Uterus (tissue), 4 donors: ENCODE measurements around the gene HOXD1. TPM values are rescaled to one million over a fixed set of nuclear protein-coding genes. Genes with fewer than 3 reads are reported as not detected.

Experiments
- DNase-seq, 2 donors: peaks; one replicate each; pipeline ENCODE4 v3.0.0-alpha.2; 2019 to 2020
- H3K27ac ChIP-seq, 2 donors: fragments of 200-600 bp; sonication (generic); 1 replicate in 1 of 2; 2 replicates in 1 of 2; pipeline ENCODE4 v1.5.1; 2016 to 2018
- H3K27me3 ChIP-seq, 2 donors: fragments of 200-600 bp; sonication (generic); one replicate each; pipeline ENCODE4 v1.5.1; 2018 to 2019; ENCODE audit warnings: control low read depth in 1 of 2
- H3K36me3 ChIP-seq, 2 donors: fragments of 200-600 bp; sonication (generic); one replicate each; pipeline ENCODE4 v1.5.1; 2019; ENCODE audit warnings: control low read depth in 1 of 2
- H3K4me1 ChIP-seq, 2 donors: fragments of 200-600 bp; sonication (generic); one replicate each; pipeline ENCODE4 v1.5.1; 2018 to 2019; ENCODE audit warnings: control low read depth in 1 of 2
- H3K4me3 ChIP-seq, 2 donors: fragments of 200-600 bp; sonication (generic); 1 replicate in 1 of 2; 2 replicates in 1 of 2; pipeline ENCODE4 v1.5.1; 2018 to 2019; ENCODE audit warnings: mild to moderate bottlenecking in 1 of 2
- H3K9me3 ChIP-seq, 2 donors: fragments of 200-600 bp; sonication (generic); one replicate each; pipeline ENCODE4 v1.5.1; 2019; ENCODE audit warnings: control low read depth in 1 of 2
- POLR2A ChIP-seq, 2 donors: fragments of 450-650 bp; IDR thresholded peaks; one replicate each; pipeline ENCODE4 v1.6.1; 2016; ENCODE audit warnings: antibody characterized with exemption in 2 of 2, mild to moderate bottlenecking in 1 of 2, moderate library complexity in 1 of 2
- intact Hi-C: fragments of 100-400 bp; cut with DNase I; formaldehyde crosslinking; loops from one replicate; pipeline ENCODE4 v1.15.1; 2023; ENCODE audit warnings: low total_unique reads
- total RNA-seq, 4 donors: library from RNA; depleted of rRNA in 3 of 4; stranded (reverse); fragments of >200 nt in 3 of 4; gene quantifications; one replicate each; pipeline versions ENCODE4 v1.1.0 to v1.2.4, GENCODE V29; 2014 to 2023
- TF ChIP-seq, protein P1 (sequence below), 4 experiments: fragments of 200-600 bp in 2 of 4; fragments of 450-650 bp in 2 of 4; sonication (generic) in 2 of 4; IDR thresholded peaks; one replicate each; pipeline ENCODE4 v1.5.1; 2016 to 2019; ENCODE audit warnings: antibody characterized with exemption in 4 of 4, mild to moderate bottlenecking in 2 of 4, moderate library complexity in 1 of 4
- donor health status: DM: yes; HTN: yes; CAD: no.

HOXD1 gene
- total RNA-seq, 4 donors from 2014 or later: 0.21 to 2.9 (median 0.52) TPM; not detected in 1

DNA sequence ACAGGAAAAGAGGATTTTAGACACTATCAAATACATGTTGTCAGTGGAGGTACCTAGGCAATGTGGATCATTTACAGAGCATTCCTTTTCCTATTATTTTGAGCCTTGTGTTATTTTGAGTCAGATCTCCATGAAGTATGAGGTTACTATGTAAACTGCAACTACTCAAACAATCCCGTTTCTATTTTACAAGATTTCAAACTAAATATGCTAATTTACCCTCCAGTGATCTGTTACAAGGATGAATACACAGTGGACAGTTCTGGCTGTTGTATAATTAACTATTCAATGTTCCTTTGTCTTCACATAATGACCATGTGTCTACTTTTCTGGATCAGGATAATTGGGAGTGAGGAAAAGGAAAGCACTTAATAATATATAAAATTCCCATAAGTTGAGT, 4.6 kb downstream of the HOXD1 start:
- no peak for DNase-seq
- TF ChIP-seq POLR2A (IDR thresholded peaks at IDR 0.05): no peak
- TF ChIP-seq, protein P1, sequence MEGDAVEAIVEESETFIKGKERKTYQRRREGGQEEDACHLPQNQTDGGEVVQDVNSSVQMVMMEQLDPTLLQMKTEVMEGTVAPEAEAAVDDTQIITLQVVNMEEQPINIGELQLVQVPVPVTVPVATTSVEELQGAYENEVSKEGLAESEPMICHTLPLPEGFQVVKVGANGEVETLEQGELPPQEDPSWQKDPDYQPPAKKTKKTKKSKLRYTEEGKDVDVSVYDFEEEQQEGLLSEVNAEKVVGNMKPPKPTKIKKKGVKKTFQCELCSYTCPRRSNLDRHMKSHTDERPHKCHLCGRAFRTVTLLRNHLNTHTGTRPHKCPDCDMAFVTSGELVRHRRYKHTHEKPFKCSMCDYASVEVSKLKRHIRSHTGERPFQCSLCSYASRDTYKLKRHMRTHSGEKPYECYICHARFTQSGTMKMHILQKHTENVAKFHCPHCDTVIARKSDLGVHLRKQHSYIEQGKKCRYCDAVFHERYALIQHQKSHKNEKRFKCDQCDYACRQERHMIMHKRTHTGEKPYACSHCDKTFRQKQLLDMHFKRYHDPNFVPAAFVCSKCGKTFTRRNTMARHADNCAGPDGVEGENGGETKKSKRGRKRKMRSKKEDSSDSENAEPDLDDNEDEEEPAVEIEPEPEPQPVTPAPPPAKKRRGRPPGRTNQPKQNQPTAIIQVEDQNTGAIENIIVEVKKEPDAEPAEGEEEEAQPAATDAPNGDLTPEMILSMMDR (IDR thresholded peaks at IDR 0.05): no peak
- Histone ChIP-seq H3K27me3 (peaks cover 0 to 4% of the 10 kb centered on the region in 2 donors), H3K9me3 (no peaks in the 10 kb centered on the region), H3K27ac (no peak overlapping the region), H3K4me3 (no peak overlapping the region), H3K36me3 (no peaks in the 10 kb centered on the region), H3K4me1 (peaks cover 0 to 9% of the 10 kb centered on the region in 2 donors)
- intact Hi-C loops: no loop called here

DNA sequence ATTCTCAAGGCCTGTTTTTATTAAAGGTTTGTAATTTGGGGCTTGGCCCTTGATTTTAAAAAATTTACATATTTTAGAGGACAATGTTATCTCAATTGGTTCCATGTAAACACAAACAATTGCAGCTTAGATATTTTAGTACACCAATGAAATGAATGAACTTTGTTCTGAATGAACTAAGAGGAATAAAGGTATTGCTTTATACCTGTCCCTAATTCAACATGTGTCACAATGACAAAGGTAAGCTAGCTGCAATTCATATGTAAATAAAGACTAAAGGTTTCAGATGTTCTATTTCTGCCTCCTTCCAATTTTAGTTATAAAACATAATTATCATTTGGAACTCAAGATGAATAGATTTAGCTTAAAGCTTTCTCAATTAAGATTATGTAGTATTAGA, 11.4 kb downstream of the HOXD1 start:
- intact Hi-C loops: no loop called here
- Histone ChIP-seq H3K27ac (no peak overlapping the region), H3K27me3 (no peaks in the 10 kb centered on the region), H3K9me3 (no peaks in the 10 kb centered on the region), H3K4me3 (no peak overlapping the region), H3K4me1 (no peaks in the 10 kb centered on the region), H3K36me3 (no peaks in the 10 kb centered on the region)
- DNase-seq: no peak
- TF ChIP-seq, protein P1 (IDR thresholded peaks at IDR 0.05): no peak
- no peak for TF ChIP-seq POLR2A (IDR thresholded peaks at IDR 0.05)

DNA sequence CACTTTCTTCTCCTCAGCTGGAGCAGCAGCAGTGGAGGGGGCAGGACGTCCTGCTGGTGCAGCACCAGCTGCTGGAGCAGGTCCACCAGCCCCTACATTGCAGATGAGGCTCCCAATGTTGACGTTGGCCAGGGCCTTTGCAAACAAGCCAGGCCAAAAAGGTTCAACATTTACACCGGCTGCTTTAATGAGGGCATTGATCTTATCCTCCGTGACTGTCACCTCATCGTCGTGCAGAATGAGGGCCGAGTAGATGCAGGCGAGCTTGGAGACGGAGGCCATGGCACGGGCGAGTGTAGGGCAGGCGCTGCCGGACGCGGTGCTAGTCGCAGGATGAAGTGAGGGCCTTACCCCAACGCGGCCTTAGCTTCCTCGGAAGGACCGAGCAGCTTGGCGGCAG, 12.5 kb downstream of the HOXD1 start:
- no peak for DNase-seq
- Histone ChIP-seq H3K4me3 (no peak overlapping the region), H3K4me1 (no peaks in the 10 kb centered on the region), H3K36me3 (no peaks in the 10 kb centered on the region), H3K27me3 (no peaks in the 10 kb centered on the region), H3K9me3 (no peaks in the 10 kb centered on the region), H3K27ac (no peak overlapping the region)
- intact Hi-C loops: no loop called here
- no peak for TF ChIP-seq POLR2A (IDR thresholded peaks at IDR 0.05)
- TF ChIP-seq, protein P1 (IDR thresholded peaks at IDR 0.05): no peak

DNA sequence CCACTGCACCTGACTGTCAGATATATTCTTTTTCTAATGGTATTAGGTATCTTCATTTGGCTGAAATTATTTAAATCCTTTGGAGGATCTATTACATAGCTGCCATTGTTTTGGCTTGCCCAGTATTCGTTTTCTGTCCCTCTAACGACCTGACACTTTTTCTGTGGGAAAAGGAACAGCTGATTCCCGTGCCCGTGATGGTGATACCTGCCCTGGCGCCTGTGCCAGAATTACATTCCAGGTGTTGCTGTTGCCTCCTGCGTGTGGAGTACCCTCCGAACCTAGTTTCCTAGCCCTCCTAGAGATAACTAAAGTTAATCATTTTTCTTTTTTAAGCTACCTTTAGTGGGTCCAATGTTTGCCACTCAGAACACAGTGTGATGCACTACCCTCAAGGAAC, 14.0 kb downstream of the HOXD1 start:
- TF ChIP-seq POLR2A (IDR thresholded peaks at IDR 0.05): no peak
- TF ChIP-seq, protein P1 (IDR thresholded peaks at IDR 0.05): no peak
- no peaks in the 10 kb centered on the region for H3K4me1 ChIP-seq
- no peak for DNase-seq
- no peak overlapping the region for H3K27ac ChIP-seq
- no peaks in the 10 kb centered on the region for H3K27me3 ChIP-seq
- no peaks in the 10 kb centered on the region for H3K9me3 ChIP-seq
- H3K36me3 ChIP-seq: no peaks in the 10 kb centered on the region
- no peak overlapping the region for H3K4me3 ChIP-seq
- intact Hi-C loops: no loop called here

DNA sequence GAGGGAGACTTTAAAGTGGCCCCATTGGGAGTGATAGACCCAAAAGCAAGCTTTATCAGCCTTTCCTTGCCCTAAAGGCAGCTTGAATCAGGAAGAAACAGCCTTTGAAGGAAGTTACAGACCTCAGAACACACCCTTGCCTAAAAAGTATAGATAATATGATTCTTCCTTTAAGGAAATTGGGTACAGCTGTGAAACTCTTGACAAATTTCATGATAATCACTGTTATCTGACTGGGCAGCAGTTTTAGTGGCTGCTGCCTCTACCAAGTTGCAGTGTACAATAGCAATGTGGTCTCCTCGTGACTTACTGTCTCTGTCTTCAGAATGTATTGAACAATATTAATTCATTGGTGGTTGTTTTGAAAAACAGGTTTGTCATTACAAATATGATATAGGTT, 16.7 kb downstream of the HOXD1 start:
- Histone ChIP-seq H3K4me1 (no peaks in the 10 kb centered on the region), H3K27me3 (no peaks in the 10 kb centered on the region), H3K9me3 (no peaks in the 10 kb centered on the region), H3K4me3 (no peak overlapping the region), H3K36me3 (no peaks in the 10 kb centered on the region), H3K27ac (no peak overlapping the region)
- DNase-seq: no peak
- no peak for TF ChIP-seq POLR2A (IDR thresholded peaks at IDR 0.05)
- intact Hi-C loops: no loop called here

DNA sequence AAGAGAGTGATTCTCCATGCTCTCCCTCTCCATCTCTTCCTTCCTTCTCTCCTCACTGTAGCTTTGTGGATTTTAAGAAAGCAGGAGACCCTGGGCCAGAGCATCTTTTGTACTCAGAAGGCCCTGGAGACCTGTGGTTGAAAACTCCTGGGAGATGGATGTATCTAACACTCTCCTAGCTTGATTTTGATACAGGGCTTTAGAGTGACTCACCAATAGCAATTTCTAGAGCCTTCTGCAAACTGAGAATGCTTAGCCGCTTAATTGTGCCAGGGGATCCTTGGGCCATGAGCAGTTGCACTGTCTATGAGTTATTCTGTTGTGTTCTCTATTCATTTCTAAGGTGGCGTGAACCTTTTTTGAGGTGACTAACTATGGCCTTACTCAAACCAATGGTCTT, 17.7 kb downstream of the HOXD1 start:
- H3K9me3 ChIP-seq: no peaks in the 10 kb centered on the region
- intact Hi-C loops: no loop called here
- no peak overlapping the region for H3K27ac ChIP-seq
- no peaks in the 10 kb centered on the region for H3K27me3 ChIP-seq
- no peak for DNase-seq
- H3K4me1 ChIP-seq: no peaks in the 10 kb centered on the region
- H3K36me3 ChIP-seq: no peaks in the 10 kb centered on the region
- no peak overlapping the region for H3K4me3 ChIP-seq
- TF ChIP-seq, protein P1 (IDR thresholded peaks at IDR 0.05): no peak
- no peak for TF ChIP-seq POLR2A (IDR thresholded peaks at IDR 0.05)
